ENCODE data around the gene ZNF585A. TPM values are rescaled to one million over a fixed set of nuclear protein-coding genes. Genes with fewer than 3 reads are reported as not detected.
"Not testable (repeated sequence)": the region's sequence is repeated elsewhere in the genome, so short reads cannot be mapped to it uniquely, and the experiment has no call there.

Gene ZNF585A
- total and polyA plus RNA-seq, 2 experiments from 2014 or later: 15.2 to 18.1 TPM

- no peaks in the 10 kb centered on the region for H3K9me3 ChIP-seq (ENCODE audit: low read depth)
- H3K36me3 ChIP-seq: peaks cover 2% of the 10 kb centered on the region
- H3K4me1 ChIP-seq (ENCODE audit: low read depth): no peaks in the 10 kb centered on the region
- peak overlapping the region; percentile 70 for H3K27ac ChIP-seq
- DNase-seq (ENCODE audit: low read depth in 1 of 2, low spot score in 1 of 2): no peak
- H3K4me3 ChIP-seq: peak overlapping the region; percentile 66
- TF ChIP-seq CTCF (IDR thresholded peaks at IDR 0.05; ENCODE audit: low read depth, low read length): no peak
- H3K27me3 ChIP-seq: no peaks in the 10 kb centered on the region
Observed at GRCh38 chr19:37217480-37217774, 44.9 kb upstream of the ZNF585A start.

- TF ChIP-seq CTCF (IDR thresholded peaks at IDR 0.05; ENCODE audit: low read depth, low read length): no peak
- no peak for DNase-seq (ENCODE audit: low read depth in 1 of 2, low spot score in 1 of 2)
- peaks cover 14% of the 10 kb centered on the region for H3K36me3 ChIP-seq
- no peaks in the 10 kb centered on the region for H3K9me3 ChIP-seq (ENCODE audit: low read depth)
- H3K4me3 ChIP-seq: no peak overlapping the region
- H3K4me1 ChIP-seq (ENCODE audit: low read depth): no peaks in the 10 kb centered on the region
- H3K27me3 ChIP-seq: no peaks in the 10 kb centered on the region
- no peak overlapping the region for H3K27ac ChIP-seq
Observed at GRCh38 chr19:37197768-37198167, 25.3 kb upstream of the ZNF585A start.

- DNase-seq (ENCODE audit: low read depth in 1 of 2, low spot score in 1 of 2); H3K4me1 ChIP-seq (ENCODE audit: low read depth); H3K27ac ChIP-seq; H3K4me3 ChIP-seq; H3K27me3 ChIP-seq; H3K9me3 ChIP-seq (ENCODE audit: low read depth): not testable (repeated sequence)
- H3K36me3 ChIP-seq: peaks cover 14% of the 10 kb centered on the region
Observed at GRCh38 chr19:37197115-37197514, 24.6 kb upstream of the ZNF585A start.

GRCh38 chr19:37195248-37195647, 22.8 kb upstream of the ZNF585A start:
- H3K4me3 ChIP-seq; H3K9me3 ChIP-seq (ENCODE audit: low read depth); H3K27ac ChIP-seq; H3K4me1 ChIP-seq (ENCODE audit: low read depth); H3K27me3 ChIP-seq; DNase-seq (ENCODE audit: low read depth in 1 of 2, low spot score in 1 of 2): not testable (repeated sequence)
- H3K36me3 ChIP-seq: peaks cover 19% of the 10 kb centered on the region

GRCh38 chr19:37186071-37186470, 13.6 kb upstream of the ZNF585A start:
- not testable (repeated sequence) for H3K4me1 ChIP-seq (ENCODE audit: low read depth); H3K27me3 ChIP-seq; H3K4me3 ChIP-seq; H3K9me3 ChIP-seq (ENCODE audit: low read depth); DNase-seq (ENCODE audit: low read depth in 1 of 2, low spot score in 1 of 2); H3K27ac ChIP-seq
- H3K36me3 ChIP-seq: peaks cover 13% of the 10 kb centered on the region

- Histone ChIP-seq H3K27ac (no peak overlapping the region), H3K36me3 (peaks cover 41% of the 10 kb centered on the region), H3K27me3 (no peaks in the 10 kb centered on the region), H3K9me3 (ENCODE audit: low read depth) (no peaks in the 10 kb centered on the region), H3K4me1 (ENCODE audit: low read depth) (no peaks in the 10 kb centered on the region), H3K4me3 (no peak overlapping the region)
- DNase-seq (ENCODE audit: low read depth in 1 of 2, low spot score in 1 of 2): no peak
- no peak for TF ChIP-seq CTCF (IDR thresholded peaks at IDR 0.05; ENCODE audit: low read depth, low read length)
Observed at GRCh38 chr19:37165635-37166034, 6.9 kb downstream of the ZNF585A start.

GRCh38 chr19:37160153-37160552, 12.3 kb downstream of the ZNF585A start:
- peaks cover 20% of the 10 kb centered on the region for H3K36me3 ChIP-seq
- H3K27me3 ChIP-seq: no peaks in the 10 kb centered on the region
- no peak overlapping the region for H3K27ac ChIP-seq
- H3K4me3 ChIP-seq: no peak overlapping the region
- no peak for DNase-seq (ENCODE audit: low read depth in 1 of 2, low spot score in 1 of 2)
- no peak for TF ChIP-seq CTCF (IDR thresholded peaks at IDR 0.05; ENCODE audit: low read depth, low read length)
- peaks cover 7% of the 10 kb centered on the region for H3K9me3 ChIP-seq (ENCODE audit: low read depth)
- no peaks in the 10 kb centered on the region for H3K4me1 ChIP-seq (ENCODE audit: low read depth)
